Kidney (tissue), 14 donors: ENCODE data around the gene FLT1. TPM values are rescaled to one million over a fixed set of nuclear protein-coding genes. Genes with fewer than 3 reads are reported as not detected.

Source experiments
- DNase-seq, 5 donors: peaks; one replicate each; pipeline ENCODE4 v3.0.0-alpha.2; 2013 to 2020
- FAIRE-seq: peaks from 2 replicates; lab custom pipeline; 2012; peaks lifted over from hg19 to GRCh38; lab: Jason Lieb, UNC
- H3K27ac ChIP-seq, 2 donors: one replicate each; pipeline ENCODE4 v1.7.0; 2013; ENCODE audit warnings: low read depth in 2 of 2, low read length in 2 of 2, inconsistent platforms in 1 of 2
- H3K27me3 ChIP-seq: one replicate; pipeline ENCODE4 v1.7.1; 2013; ENCODE audit warnings: low read length, inconsistent platforms; ENCODE audit not compliant: control insufficient read depth, insufficient read depth
- H3K36me3 ChIP-seq, 3 donors: one replicate each; pipeline versions ENCODE4 v1.7.0 to v1.7.1; 2013; ENCODE audit warnings: low read length in 3 of 3, control low read depth in 1 of 3, inconsistent platforms in 1 of 3; ENCODE audit not compliant: insufficient read depth in 3 of 3, control insufficient read depth in 2 of 3
- H3K4me1 ChIP-seq, 3 donors: one replicate each; pipeline versions ENCODE4 v1.7.0 to v1.7.1; 2013; ENCODE audit warnings: low read length in 3 of 3, inconsistent platforms in 1 of 3, low read depth in 1 of 3; ENCODE audit not compliant: control insufficient read depth in 2 of 3, insufficient read depth in 2 of 3
- H3K4me3 ChIP-seq, 3 donors: one replicate each; pipeline versions ENCODE4 v1.7.0 to v1.8.1; 2013; ENCODE audit warnings: low read length in 3 of 3, control low read depth in 1 of 3, inconsistent platforms in 1 of 3
- H3K9ac ChIP-seq, 3 donors: one replicate each; pipeline versions ENCODE4 v1.7.0 to v1.7.1; 2013; ENCODE audit warnings: low read length in 3 of 3, control low read depth in 1 of 3, inconsistent platforms in 1 of 3
- H3K9me3 ChIP-seq, 3 donors: one replicate each; pipeline versions ENCODE4 v1.7.0 to v1.7.1; 2013; ENCODE audit warnings: low read length in 3 of 3, control low read depth in 1 of 3, inconsistent platforms in 1 of 3; ENCODE audit not compliant: control insufficient read depth in 2 of 3, insufficient read depth in 1 of 3
- CTCF ChIP-seq: IDR thresholded peaks from 3 replicates; pipeline ENCODE4 v1.5.1; 2012; ENCODE audit warnings: mild to moderate bottlenecking, moderate library complexity, borderline replicate concordance; ENCODE audit not compliant: insufficient read depth; ENCODE audit errors: extremely low read depth
- intact Hi-C: fragments of 100-400 bp; cut with DNase I; formaldehyde crosslinking; loops from one replicate; pipeline ENCODE4 v1.11.1; 2022
- polyA plus RNA-seq: library from polyadenylated mRNA; stranded (reverse); fragments of 350-450 nt; fragmentation: Illumina TruSeq; extraction: RNeasy Lipid Tissue Mini Kit (QIAGEN cat#74804); gene quantifications from one replicate; pipeline ENCODE4 v1.2.3, GENCODE V29; 2014; ENCODE audit warnings: low read depth, low replicate concordance; ENCODE audit not compliant: insufficient read depth
- total RNA-seq: library from RNA; stranded (reverse); fragmentation: NEBNext Ultra II Directional; extraction: Animal tissue kit (Norgen Biotek cat#: 25700); gene quantifications from one replicate; pipeline ENCODE4 v1.2.1, GENCODE V29; 2021
- donor health status: control.
- donor health status: control.
- donor health status: control.
- donor health status: control.
- donor health status: control.
- donor health status: DM: yes; HTN: yes; CAD: no.
- donor health status: Normal renal cell carcinoma (clear cell type).

Gene FLT1
- total and polyA plus RNA-seq, 2 donors from 2014 or later, result 17.2 to 45.7 TPM

DNA sequence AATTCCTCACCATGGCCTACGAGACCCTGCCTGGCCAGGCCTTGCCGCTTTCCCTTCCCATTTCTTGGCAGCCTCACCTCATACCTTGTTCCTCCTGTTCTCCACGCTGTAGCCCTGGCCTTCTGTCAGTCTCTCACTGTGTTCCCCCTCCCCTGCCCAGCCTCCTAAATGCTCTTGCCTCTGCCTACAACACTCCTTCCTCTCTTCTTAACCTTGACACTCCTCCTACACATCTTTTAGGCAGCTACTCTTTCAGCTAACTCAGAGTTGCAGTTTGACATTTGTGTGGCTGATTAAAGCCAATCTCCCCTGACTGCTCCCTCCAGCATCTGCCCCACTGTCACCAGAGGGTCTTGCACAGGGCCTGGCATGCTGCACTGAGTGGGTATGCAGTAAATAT, 150.8 kb downstream of the FLT1 start:
- no peak for FAIRE-seq
- Histone ChIP-seq H3K27ac (no peak overlapping the region), H3K9ac (no peak overlapping the region), H3K9me3 (no peaks in the 10 kb centered on the region), H3K27me3 (no peaks in the 10 kb centered on the region), H3K4me1 (no peaks in the 10 kb centered on the region), H3K36me3 (no peaks in the 10 kb centered on the region), H3K4me3 (no peak overlapping the region)
- intact Hi-C loops, result no loop called here
- no peak for TF ChIP-seq CTCF
- no peak for DNase-seq

DNA sequence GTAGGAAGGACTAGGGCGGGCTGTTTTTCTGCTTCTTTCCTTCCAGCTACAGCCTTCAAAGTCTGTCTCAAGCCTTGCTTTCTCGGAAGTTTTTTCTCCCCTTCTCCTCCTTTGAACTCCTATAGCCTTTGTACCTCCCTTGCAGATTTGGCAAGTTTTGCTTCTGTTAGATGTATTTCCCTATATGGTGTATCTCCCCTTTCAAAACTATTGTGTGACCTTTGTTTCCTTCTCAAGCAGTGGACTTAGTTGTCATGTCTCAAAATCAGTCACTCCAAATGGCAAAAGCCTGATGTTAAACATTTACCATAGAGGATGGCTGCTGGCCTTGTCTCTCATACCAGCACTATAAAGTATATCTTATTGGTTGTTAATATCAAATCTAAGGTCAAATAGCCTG, 152.7 kb downstream of the FLT1 start:
- no peaks in the 10 kb centered on the region for H3K9me3 ChIP-seq
- H3K9ac ChIP-seq, result no peak overlapping the region
- H3K4me3 ChIP-seq, result no peak overlapping the region
- intact Hi-C loops, result no loop called here
- FAIRE-seq (no peak), DNase-seq (no peak)
- H3K36me3 ChIP-seq, result no peaks in the 10 kb centered on the region
- H3K27me3 ChIP-seq, result no peaks in the 10 kb centered on the region
- peaks cover 0 to 5% (median 0%) of the 10 kb centered on the region in 3 donors for H3K4me1 ChIP-seq
- TF ChIP-seq CTCF, result no peak
- H3K27ac ChIP-seq, result no peak overlapping the region

DNA sequence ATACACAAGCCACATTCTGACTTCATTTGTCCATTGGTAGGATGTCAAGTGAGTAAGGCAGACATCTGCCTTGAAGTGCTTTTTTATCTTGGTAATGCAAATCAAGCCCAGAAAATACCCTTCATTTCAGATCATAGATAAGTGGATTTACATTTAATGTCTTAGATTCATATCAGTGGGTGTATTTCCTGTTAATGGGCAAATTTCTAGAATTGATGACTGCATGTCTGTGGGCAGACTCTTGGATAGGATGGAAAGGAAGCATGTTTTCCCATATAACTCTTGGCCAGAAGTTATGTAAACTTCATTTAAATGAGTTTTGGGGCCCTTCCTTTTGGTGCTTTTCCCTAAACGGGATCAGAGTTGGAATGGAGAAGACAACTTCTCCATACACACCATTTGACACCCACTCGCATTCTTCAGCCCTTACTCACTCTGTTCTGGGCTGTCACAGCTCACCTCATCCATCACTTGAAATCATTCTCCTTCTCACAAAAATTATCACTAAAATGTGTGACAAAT, 154.6 kb downstream of the FLT1 start:
- Histone ChIP-seq H3K9ac (no peak overlapping the region), H3K4me1 (peaks cover 0 to 5% (median 0%) of the 10 kb centered on the region in 3 donors), H3K27me3 (no peaks in the 10 kb centered on the region), H3K9me3 (no peaks in the 10 kb centered on the region), H3K36me3 (no peaks in the 10 kb centered on the region), H3K27ac (no peak overlapping the region), H3K4me3 (no peak overlapping the region)
- intact Hi-C loops, result no loop called here
- FAIRE-seq (no peak), DNase-seq (no peak)
- no peak for TF ChIP-seq CTCF

DNA sequence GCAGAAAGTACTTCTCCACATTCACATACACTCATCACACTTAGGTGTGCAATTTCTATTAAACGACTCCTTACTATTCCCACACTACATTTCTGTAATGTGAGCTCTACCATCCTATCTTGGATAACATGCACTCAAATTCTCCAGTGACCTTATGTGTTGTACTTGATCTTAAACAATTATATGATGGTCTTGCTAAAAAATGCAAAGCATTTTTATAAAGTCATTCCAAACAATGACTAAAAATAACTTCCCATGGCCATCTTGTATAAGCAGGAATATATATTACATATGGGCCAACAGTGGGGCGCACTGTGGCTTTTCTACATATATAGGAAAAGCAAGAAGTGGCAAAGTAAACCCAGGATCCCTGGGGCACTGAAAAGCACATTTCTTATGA, 155.5 kb downstream of the FLT1 start:
- Histone ChIP-seq H3K27me3 (no peaks in the 10 kb centered on the region), H3K4me3 (no peak overlapping the region), H3K36me3 (no peaks in the 10 kb centered on the region), H3K9me3 (no peaks in the 10 kb centered on the region), H3K27ac (no peak overlapping the region), H3K4me1 (peaks cover 0 to 5% (median 0%) of the 10 kb centered on the region in 3 donors), H3K9ac (no peak overlapping the region)
- TF ChIP-seq CTCF, result no peak
- DNase-seq, result no peak
- intact Hi-C loops, result no loop called here
- no peak for FAIRE-seq
